OCI-LY3 (cell line): ENCODE data around the gene ARL5A.

Experiments
- EZH2phosphoT487 ChIP-seq: fragments of 200-600 bp; shearing (Covaris generic); IDR thresholded peaks from 2 replicates; pipeline ENCODE4 v1.6.1; 2018; ENCODE audit warnings: antibody characterized with exemption, mixed run types, low read depth
- TF ChIP-seq, protein P1 (sequence below): fragments of 200-600, 300-600 bp; sonication (generic); IDR thresholded peaks from 2 replicates; pipeline ENCODE4 v1.5.1; 2014; ENCODE audit warnings: antibody characterized with exemption, low read length, low read depth

DNA sequence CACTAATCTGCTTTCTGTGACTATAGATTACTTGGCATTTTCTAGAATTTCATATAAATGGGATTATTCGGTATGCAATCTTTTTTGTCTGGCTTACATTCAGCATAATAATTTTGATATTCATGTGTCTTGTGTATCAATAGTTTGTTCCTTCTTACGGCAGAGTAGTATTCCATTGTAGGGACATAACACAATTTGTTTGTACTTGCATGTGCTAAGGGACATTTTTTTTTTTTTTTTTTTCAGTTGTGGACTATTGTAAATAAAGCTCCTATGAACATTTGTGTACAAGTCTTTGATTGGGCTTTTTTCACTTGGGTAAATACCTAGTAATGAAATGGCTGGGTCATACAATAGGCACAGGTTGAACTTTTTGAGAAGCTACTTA lies 45.1 kb downstream of the ARL5A start:
- TF ChIP-seq, protein P1, sequence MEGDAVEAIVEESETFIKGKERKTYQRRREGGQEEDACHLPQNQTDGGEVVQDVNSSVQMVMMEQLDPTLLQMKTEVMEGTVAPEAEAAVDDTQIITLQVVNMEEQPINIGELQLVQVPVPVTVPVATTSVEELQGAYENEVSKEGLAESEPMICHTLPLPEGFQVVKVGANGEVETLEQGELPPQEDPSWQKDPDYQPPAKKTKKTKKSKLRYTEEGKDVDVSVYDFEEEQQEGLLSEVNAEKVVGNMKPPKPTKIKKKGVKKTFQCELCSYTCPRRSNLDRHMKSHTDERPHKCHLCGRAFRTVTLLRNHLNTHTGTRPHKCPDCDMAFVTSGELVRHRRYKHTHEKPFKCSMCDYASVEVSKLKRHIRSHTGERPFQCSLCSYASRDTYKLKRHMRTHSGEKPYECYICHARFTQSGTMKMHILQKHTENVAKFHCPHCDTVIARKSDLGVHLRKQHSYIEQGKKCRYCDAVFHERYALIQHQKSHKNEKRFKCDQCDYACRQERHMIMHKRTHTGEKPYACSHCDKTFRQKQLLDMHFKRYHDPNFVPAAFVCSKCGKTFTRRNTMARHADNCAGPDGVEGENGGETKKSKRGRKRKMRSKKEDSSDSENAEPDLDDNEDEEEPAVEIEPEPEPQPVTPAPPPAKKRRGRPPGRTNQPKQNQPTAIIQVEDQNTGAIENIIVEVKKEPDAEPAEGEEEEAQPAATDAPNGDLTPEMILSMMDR = no peak
- TF ChIP-seq EZH2phosphoT487 = no peak
